GM12878 (cell line): ENCODE results near the gene PCDHA1.

Source experiments
- CTCF ChIP-seq, 3 experiments: IDR thresholded peaks in 2 of 3; conservative IDR thresholded peaks in 1 of 3; 2 replicates each; pipeline ENCODE4 v1.5.1; 2011; ENCODE audit warnings: low read depth in 3 of 3, low read length in 3 of 3, mild to moderate bottlenecking in 3 of 3, control low read depth in 2 of 3, moderate library complexity in 2 of 3, inconsistent platforms in 1 of 3, mixed read lengths in 1 of 3; ENCODE audit not compliant: control insufficient read depth in 2 of 3, insufficient read depth in 1 of 3; ENCODE audit errors: extremely low read depth in 1 of 3
- PBX3 ChIP-seq: IDR thresholded peaks from 2 replicates; pipeline ENCODE4 v1.6.1; 2011; ENCODE audit warnings: mild to moderate bottlenecking, low read depth, low read length, moderate library complexity; ENCODE audit not compliant: insufficient replicate concordance
- SIN3A ChIP-seq: IDR thresholded peaks from 2 replicates; pipeline ENCODE4 v1.6.1; 2012; ENCODE audit warnings: low read depth, low read length, improper control_type of control experiment
- TAF1 ChIP-seq: IDR thresholded peaks from 2 replicates; pipeline ENCODE4 v1.6.1; 2011; ENCODE audit warnings: mild to moderate bottlenecking, low read depth, low read length, borderline replicate concordance

- TF ChIP-seq SIN3A (no peak), CTCF (IDR thresholded peaks at IDR 0.05 in 2 of 3, conservative IDR thresholded peaks at IDR 0.05 in 1 of 3; ENCODE audit: control insufficient read depth in 2 of 3, extremely low read depth in 1 of 3, insufficient read depth in 1 of 3, low read depth in 3 of 3, low read length in 3 of 3) (no peak), TAF1 (no peak), PBX3 (no peak)
These were observed 140.0 kb downstream of the PCDHA1 start, which contains the start of gene PCDHAC1 for GRCh38 chr5:140925806-140926442.
